ENCODE data around the gene HS6ST3.
"Not testable (repeated sequence)": the region's sequence is repeated elsewhere in the genome, so short reads cannot be mapped to it uniquely, and the experiment has no call there.

Gene HS6ST3

GRCh38 chr13:96730676-96731075, 640.8 kb downstream of the HS6ST3 start:
- no peak for DNase-seq (ENCODE audit: low read depth in 2 of 2)

DNA sequence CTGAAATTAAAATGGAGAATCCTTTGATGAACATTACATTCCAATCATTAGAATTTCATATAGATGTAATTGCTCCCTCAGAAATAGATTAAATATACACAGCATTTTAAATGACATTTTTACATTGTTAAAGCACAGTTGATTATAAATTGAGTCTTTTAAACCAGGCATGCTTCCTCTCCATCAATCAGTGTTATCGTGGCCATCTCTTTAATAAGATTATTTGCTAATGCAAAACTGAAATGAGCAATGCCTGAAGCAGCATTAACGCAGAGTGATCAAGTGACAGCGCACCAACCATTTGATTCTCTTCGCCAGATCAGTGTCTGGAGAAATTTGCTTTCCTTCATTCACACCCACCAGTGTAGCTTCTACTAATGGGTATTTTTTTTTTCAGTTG, 644.6 kb downstream of the HS6ST3 start:
- DNase-seq (ENCODE audit: low read depth in 2 of 2): no peak

DNA sequence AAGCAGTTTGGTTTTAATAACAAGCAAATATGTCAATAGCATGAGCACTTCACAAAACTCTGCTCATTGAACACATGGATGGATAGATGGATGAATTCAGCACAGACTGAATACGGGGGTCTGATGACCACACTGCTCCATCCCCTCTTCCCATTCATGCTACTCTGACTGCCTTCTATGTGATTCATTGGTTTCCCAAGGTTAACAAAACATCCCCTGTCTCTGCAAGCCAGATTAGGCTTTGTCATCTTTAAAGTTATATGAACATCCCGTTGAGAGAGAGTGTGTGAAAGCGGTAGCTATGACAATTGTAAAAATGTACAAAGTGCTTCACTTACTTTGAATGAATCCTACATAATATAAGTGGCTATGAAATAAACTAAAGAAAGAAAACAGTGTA, 651.9 kb downstream of the HS6ST3 start:
- DNase-seq (ENCODE audit: low read depth in 2 of 2): no peak

DNA sequence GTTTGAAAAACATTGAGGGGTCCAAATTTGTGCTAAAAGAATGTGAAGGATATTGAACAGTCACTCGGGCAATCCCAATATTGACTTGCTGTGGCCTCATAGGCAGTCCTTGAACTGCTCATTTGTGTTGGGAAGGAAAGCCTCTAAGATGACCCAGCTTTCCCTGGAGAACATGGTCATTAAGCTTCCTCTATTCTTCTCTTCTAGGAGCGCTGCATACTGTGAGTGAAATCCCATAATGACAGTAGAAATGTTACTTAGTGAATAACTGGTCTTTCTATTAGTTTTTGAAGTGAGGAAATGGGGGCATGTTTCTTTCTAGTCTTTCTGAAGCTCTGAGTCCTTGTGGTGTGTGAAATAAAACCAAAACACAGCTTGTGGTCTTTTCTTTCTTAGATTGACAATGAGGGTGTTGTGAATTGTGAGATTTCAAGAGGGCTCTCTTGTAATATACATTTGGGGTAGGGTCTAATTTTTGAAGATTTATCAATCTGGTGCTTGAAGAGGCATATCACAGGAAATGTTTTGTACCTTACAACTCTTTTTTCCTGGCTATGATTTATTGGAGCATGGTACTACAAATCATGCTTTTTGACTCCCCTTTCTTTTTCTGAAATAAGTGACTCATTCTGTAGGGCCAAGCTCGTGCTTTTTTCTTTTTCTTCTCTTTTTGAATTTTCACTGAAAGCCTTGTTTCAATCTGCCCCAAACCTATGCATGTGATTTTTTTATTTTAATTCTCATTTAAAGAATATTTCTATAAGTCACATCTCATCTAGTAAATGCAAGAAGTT, 653.6 kb downstream of the HS6ST3 start:
- no peak for DNase-seq (ENCODE audit: low read depth in 2 of 2)

GRCh38 chr13:96744367-96745331, 654.7 kb downstream of the HS6ST3 start:
- no peak for DNase-seq (ENCODE audit: low read depth in 2 of 2)

GRCh38 chr13:96746886-96747285, 657.0 kb downstream of the HS6ST3 start:
- no peak for DNase-seq (ENCODE audit: low read depth in 2 of 2)

DNA sequence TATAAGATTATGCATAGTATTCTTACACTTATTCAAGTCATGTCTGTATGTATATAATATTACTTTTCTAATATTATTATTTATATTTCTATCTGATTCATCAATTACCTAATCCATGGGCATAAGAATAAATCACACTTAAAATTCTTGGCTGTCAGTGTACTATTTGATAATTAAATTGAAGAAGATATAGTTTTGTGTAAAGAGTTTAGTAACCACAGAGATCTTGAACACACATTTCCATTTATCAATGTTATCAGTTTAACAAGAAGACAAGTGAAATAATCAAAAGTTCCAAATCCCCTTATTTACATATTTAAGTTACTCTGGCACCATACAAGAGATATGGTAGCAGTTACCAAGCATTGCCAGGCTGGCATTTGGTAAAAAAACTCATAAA, 659.9 kb downstream of the HS6ST3 start:
- DNase-seq (ENCODE audit: low read depth in 2 of 2): no peak

GRCh38 chr13:96751089-96751488, 661.2 kb downstream of the HS6ST3 start:
- DNase-seq (ENCODE audit: low read depth in 2 of 2): no peak

DNA sequence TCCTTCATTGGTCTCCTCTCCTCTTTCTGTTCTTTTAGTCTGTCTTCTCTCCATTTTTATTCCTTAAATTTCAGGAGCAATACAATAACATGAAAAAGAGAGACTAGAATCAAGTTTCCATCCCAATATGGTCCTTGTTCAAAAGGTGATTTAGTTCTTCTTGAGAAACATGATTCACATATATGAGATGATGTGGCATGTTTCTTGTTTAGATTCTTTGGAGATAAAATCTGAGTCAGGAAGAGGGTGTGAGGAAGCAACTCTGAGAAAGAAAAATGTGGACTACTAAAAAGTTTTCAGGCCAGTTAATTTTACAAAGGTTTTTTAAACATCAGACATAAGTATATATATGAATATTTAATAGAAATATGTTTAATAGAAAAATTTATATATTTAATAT, 673.0 kb downstream of the HS6ST3 start:
- no peak for DNase-seq (ENCODE audit: low read depth in 2 of 2)

- DNase-seq (ENCODE audit: low read depth in 2 of 2): no peak
Measured at GRCh38 chr13:96766306-96766705, 676.4 kb downstream of the HS6ST3 start.

GRCh38 chr13:96768524-96768923, 678.6 kb downstream of the HS6ST3 start:
- DNase-seq (ENCODE audit: low read depth in 2 of 2): no peak

- no peak for DNase-seq (ENCODE audit: low read depth in 2 of 2)
Measured at GRCh38 chr13:96769874-96770273, 680.0 kb downstream of the HS6ST3 start.

- DNase-seq (ENCODE audit: low read depth in 2 of 2): no peak
Measured at GRCh38 chr13:96771486-96772367, 681.8 kb downstream of the HS6ST3 start.

DNA sequence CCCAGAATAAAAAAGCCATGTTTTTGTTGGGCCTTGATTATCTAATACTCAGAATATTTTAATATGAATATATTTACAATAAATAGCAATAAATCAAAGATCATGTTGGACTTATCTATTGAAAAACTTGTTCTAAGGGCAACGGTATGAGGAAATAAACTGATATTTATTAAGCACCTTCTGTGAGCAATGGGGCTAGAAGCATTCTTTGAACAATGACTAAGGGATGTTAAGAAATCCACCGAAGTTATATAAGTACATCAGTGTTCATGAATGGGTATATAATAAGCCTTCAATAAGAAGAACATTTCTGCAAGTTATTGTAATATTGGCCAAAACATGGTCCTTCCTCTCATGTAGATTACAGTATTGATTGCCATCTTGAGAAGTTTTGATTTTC, 682.5 kb downstream of the HS6ST3 start:
- DNase-seq (ENCODE audit: low read depth in 2 of 2): no peak

- not testable (repeated sequence) for DNase-seq (ENCODE audit: low read depth in 2 of 2)
Measured at GRCh38 chr13:96778302-96778701, 688.4 kb downstream of the HS6ST3 start.

- DNase-seq (ENCODE audit: low read depth in 2 of 2): no peak
Measured at GRCh38 chr13:96779691-96780090, 689.8 kb downstream of the HS6ST3 start.

- DNase-seq (ENCODE audit: low read depth in 2 of 2): no peak
Measured at GRCh38 chr13:96780105-96780504, 690.2 kb downstream of the HS6ST3 start.

DNA sequence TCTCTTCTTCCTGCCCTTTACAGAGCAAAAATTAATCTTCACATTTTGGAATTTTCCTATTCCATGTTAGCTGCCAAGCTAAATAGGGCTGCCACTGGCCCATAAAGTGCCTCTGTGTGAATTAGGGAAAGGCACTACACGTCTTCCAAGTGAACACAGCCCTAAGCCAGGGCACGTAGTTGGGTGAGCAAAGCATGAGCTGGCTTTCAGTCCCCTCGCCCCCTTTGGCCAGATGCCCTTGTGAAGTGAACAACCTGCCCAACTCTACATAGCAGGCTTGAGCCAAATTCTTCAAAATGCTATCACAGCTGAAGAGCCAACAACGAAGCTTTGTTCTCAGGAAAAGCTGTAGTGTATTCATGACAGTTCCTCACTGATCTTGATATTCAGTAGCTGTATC, 691.2 kb downstream of the HS6ST3 start:
- no peak for DNase-seq (ENCODE audit: low read depth in 2 of 2)

- no peak for DNase-seq (ENCODE audit: low read depth in 2 of 2)
Measured at GRCh38 chr13:96782186-96782585, 692.3 kb downstream of the HS6ST3 start.

DNA sequence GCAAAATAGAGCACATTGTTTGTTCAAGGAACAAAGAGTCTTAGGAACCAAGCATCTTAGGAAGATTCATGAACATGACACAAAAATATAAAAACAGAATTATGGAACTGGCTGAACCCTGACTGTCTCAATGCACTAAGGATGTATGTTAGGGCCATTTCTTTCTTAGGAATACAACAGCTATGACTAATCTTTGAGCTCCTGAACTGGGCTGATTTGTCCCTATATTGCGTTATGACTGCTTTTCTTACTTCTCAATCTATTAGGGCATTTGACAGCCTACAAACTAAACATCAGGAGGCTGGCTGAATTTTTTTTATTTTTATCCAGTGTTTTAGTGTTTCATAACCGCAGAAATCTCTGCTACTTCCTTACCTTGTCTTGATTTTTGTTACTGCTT, 693.1 kb downstream of the HS6ST3 start:
- DNase-seq (ENCODE audit: low read depth in 2 of 2): no peak

GRCh38 chr13:96783511-96783910, 693.6 kb downstream of the HS6ST3 start:
- no peak for DNase-seq (ENCODE audit: low read depth in 2 of 2)

DNA sequence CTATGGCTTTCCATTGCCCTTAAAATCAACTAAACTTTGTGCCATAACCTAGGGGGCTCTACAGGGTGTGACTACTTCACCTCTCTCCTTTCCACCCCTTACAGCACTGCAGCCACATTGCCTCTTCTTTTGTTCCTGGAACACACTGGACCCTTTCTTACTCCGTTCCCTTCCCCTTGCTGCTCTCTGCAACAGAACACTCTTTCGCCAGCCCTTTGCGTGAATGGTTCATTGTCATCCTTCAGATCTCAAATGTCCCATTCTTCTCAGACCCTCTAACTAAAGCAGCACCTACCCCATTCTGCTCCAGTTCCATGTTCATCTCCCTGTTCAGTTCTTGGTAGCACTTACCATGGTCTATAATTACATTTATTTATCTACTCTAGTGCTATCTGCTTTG, 696.1 kb downstream of the HS6ST3 start:
- no peak for DNase-seq (ENCODE audit: low read depth in 2 of 2)

Data from stimulated activated CD8-positive, alpha-beta memory T cell treated with anti-CD3 and anti-CD28 coated beads, Interleukin-15, amount 100 ng/mL, for 4 hours (primary cell).